ENCODE measurements around the gene C13orf46.

DNA sequence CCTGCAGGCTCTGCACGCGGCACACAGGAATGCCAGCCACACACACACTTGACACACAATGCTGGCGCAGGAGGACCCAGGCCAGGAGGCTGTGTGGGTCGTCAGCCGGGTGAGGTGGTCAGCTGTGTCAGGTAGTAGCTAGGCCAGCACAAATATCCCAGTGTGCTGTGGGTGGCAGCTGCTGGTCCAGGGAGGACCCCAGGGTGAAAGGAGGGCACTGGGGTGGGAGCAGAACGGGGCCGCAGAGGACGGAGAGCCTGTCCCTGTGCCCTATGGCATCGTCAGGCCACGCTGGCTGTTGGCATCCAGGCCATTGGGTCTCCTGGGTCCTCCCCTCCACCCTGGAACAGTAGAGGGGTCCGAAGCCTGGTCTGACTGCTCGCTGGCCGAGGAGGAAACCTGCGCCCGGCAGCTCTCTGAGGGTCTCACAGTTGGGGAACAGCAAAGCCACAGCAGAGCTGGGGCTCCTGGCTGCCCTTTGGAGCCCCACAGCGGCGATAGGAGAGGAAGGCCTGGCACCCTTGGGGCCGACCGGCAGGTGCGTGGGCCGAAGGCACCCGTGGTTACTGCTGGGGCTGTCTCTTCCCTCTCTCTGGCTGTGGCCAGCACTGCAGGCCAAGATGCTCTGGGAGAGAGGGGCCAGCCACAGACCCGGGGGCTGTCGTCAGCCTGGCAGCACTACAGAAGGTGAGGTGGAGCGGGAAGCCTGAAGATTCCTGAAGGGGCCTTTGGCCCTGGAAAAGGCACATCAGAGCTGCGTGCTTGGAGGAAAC lies 27.3 kb downstream of the C13orf46 start:
- TF ChIP-seq, protein P1, sequence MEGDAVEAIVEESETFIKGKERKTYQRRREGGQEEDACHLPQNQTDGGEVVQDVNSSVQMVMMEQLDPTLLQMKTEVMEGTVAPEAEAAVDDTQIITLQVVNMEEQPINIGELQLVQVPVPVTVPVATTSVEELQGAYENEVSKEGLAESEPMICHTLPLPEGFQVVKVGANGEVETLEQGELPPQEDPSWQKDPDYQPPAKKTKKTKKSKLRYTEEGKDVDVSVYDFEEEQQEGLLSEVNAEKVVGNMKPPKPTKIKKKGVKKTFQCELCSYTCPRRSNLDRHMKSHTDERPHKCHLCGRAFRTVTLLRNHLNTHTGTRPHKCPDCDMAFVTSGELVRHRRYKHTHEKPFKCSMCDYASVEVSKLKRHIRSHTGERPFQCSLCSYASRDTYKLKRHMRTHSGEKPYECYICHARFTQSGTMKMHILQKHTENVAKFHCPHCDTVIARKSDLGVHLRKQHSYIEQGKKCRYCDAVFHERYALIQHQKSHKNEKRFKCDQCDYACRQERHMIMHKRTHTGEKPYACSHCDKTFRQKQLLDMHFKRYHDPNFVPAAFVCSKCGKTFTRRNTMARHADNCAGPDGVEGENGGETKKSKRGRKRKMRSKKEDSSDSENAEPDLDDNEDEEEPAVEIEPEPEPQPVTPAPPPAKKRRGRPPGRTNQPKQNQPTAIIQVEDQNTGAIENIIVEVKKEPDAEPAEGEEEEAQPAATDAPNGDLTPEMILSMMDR (IDR thresholded peaks at IDR 0.05): no peak
- no peak for TF ChIP-seq ZFX (IDR thresholded peaks at IDR 0.05; ENCODE audit: borderline replicate concordance)

All from 22Rv1 (cell line).